HG02981 (cell line): Measurements from ENCODE around the gene NKX2-3.

ENCODE experiments used
- ATAC-seq: cut with Tn5 transposase; IDR thresholded peaks from one replicate; pipeline ENCODE4 v1.9.1; 2021; ENCODE audit warnings: mild to moderate bottlenecking, moderate library complexity; ENCODE audit not compliant: unreplicated experiment

The NKX2-3 gene

GRCh38 chr10:99525897-99526296 is 6.8 kb upstream of the NKX2-3 start:
- no peak for ATAC-seq

- ATAC-seq, result no peak
These were observed 5.8 kb upstream of the NKX2-3 start for GRCh38 chr10:99526861-99527504.

GRCh38 chr10:99527526-99528493 is 4.9 kb upstream of the NKX2-3 start:
- ATAC-seq, result no peak

DNA sequence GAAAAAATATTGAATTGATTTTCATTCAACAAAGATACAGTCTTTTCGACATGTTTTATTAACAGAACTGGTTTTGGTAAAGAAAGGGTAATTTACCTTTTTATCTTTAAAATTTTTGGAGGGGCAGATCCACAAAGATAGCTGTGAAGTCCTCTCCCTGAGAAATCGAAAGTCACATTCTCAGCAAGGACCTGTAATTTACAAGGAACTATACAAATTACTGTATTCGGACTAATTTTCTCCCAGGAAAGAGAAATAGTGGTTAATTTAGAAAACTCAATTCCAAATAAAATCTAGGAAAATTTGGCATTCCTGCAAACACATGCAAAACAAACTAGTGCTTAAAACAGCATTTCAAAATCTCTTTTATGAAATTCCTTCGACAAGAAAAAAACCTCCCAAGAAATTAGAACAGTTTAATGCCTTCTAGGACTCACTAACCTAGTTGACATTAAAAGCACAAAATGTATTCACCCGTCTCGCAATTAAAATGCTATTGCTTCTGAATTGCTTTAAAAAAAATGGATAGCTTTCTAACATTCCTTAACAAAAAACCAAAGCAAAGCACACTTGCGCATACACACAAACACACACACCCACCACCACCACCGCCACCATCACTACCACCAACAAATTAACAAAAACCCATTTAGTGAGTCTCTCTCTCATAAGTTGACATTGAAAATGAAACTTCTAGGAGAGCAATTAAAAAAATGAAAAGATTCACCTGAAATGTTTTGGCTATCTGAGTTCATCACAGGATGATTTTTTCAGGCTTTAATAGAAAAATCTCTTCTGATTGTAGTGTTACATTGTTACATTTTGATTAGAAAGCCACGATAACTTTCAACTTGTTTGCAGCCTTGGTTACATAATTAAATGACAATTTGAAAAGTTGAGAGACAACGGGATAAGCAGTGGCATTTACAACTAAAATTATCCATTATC is 4.0 kb upstream of the NKX2-3 start:
- no peak for ATAC-seq

DNA sequence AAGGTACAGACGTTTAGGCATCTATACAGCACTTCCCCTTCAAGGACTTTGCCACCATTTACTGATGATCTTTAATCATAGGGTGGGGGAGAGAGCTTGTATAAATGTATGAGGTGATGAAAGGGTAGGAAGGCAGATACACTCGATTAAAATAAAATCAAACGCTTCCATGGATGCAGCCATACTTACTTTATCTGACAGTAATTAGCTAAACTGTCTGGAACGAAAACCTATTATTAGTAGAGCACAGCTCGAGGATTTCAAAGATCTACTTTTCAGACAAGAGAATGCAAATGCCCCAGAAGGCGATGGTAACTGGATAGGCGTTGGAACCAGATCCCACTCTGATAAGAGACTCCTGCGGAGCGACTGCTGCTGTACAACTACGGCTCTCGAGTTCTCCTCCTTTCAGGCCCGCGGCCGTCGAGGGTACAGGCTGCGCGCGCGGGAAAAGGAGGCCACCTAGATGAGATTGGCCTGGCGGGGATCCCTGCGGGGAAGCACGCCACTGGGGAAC is 3.1 kb upstream of the NKX2-3 start:
- no peak for ATAC-seq

GRCh38 chr10:99530108-99531025 is 2.4 kb upstream of the NKX2-3 start:
- no peak for ATAC-seq

DNA sequence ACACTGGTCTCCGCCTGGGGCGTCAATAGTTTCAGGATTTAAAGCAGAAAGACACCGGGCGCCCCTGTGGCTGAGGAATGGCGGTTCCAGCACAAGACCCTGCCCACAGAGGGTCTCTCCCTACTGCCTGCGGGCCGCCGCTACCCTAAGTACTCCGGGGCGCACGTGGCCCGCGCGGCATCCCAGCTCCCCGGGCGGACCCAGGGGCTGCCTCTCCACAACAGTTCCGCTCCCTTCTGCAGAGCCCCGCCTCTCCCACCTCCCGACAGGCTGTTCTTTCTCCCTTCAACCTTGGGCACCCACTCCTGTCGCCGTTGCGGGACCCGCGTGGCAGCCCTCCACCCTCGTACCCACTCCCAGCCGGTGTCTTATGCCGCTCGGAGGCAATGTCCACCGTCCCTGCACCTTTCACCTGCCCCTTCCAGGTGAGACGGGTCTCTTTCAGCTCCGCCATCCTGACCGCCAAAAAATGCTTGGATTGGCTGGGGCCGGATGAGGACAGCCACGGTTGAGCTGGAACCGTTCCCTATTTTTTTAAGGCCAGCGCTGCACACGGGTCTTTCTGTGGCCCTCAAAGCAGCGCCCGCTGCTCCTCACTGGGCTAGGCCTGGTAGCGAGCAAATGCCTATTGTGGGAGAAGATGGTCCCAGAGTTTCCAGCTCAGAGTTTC is 1.6 kb upstream of the NKX2-3 start:
- ATAC-seq, result no peak

DNA sequence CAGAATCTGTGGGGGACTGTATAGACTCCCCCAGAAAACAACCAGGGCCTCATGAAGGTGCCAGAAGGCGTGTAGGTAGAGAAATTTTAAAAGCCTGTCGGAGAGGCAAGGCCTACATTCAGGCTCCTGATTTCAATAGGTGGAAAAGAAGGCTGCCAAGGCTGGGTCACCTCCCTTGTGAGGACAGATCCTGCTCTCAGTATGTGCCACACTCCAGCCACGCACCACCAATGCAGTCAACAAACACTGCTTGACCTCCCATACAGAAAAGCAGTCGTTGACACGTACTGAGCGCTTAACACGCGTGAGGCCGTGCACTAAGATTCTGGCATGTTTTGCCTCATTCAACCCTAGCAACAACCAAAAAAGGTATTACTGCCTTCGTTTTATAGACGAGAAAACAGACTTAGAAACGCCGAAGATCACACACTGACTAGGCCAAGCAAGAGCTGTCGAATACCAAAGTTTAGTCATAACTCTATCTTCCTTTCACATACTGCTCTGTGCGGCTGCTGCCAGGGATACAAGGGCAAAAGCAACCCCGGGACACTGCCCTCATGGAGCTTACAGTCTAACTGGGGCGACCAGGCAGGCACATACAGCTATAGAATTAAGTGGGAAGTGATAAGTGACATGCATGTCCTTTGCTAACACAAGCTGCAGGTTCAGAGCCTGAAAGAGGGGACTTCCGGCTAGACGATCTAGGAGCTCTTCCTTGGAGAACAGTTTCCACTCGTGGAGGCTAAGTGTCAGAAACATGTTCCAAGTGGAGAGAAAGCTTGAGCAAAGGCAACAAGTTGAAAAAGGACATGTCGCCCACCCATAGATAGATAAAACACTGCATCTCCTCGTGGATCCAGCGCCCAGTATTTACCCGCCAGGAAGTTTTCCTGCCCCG is 797 bp upstream of the NKX2-3 start:
- no peak for ATAC-seq

DNA sequence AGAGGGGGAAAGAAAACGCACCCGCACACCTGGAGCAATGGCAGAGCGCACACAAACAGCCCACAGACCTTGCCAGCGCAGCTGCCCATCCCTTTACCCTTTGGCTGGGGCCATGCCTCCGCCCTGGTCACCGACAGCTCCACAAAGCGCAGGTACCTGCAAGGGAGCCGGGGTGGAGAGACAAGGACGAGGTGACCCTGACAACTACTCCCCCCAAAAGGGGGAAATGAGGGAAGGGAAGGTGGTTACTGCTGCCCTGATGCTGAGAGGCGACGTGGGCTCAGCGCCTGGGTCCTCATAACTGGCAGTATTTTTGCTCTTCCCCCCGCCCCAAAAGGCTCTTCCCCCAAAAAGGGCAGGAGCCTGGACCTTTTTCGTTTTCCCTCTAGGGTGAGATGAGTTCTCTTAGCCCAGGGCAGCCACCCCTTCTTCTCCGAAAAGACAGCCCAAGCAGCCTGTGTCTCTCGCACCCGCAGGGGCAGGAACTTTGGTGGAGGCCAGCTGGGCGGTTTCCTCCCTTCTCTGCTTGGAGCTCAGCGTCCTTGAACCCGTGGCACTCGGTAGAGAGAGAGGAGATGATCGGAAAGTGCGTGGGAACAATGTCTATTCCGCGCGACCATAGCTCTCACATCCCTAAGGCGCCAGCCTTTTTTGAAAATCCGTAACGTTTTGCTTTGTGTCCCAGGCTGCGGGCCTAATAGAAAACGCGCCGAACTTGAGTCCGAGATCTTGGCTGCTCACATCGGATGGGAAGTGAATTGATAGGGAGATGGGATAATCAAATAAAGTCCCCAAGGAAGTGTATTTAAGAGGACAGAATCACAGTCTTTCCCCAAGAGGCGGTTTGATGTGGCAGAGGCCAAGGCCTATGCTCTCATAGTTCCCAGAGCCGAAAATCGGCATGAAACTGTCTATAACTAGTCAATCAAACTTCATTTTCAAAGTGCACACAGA is 1.0 kb downstream of the NKX2-3 start:
- ATAC-seq, result no peak

DNA sequence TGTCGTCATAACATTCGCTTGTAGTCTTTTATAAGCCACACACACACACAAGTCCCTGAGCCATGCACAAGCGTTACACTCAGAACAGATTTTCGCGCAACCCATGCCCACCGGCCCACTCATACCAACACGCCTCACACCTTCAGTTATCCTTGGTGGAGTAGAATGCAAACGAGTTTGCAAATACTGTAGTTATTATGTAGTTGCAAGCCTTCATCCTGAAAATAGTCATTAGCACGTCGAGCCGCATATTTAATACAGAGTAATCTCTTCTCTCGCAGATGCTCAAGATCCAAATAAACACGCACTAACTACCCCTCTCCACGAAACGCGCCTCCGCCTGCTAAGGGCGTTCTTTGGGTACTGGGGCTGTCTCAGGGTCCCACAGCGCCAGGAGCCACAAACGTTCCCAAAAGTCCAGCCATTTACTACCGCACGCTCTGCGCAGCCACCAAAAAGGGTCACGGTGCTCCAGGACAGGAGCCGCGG is 1.8 kb downstream of the NKX2-3 start:
- no peak for ATAC-seq

- no peak for ATAC-seq
These were observed 2.4 kb downstream of the NKX2-3 start for GRCh38 chr10:99534939-99535763.

GRCh38 chr10:99535764-99536337 is 3.1 kb downstream of the NKX2-3 start:
- ATAC-seq, result no peak

DNA sequence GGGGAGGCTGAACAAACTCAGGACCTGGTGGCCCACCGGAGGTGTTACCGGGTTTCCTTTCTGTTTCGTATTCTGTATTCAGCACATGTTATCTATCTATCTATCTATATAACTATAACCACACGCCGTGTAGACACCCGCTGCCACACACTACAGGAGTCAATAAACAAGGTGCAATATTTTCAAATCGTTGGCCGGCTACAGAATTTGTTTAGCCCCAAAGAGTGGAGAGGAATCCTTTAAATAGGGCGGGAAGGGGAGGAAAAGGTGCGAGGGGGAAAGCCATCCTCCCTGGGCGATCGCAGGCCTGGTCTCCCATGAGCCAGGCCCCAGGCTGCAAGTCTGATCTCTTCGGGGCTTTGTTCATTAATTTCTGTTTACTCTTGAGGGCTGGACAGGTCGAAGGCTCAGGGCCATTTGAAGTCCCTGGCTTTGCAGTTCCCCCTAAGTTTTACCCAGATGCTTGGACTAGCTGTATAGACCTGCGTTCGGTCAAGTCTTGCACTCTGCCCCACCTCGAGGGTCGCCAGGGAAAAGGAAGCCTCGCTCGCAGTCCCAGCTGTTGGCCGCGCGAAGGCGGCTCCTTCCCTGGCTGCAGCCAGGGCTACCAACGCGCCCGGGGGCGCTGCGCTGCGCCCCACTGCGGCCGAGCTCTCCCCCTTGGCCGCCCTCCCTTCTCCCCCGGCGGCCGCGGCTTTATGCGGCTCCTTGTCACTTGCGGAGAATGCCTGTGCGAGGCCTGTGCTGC is 3.8 kb downstream of the NKX2-3 start:
- no peak for ATAC-seq

GRCh38 chr10:99537086-99537988 is 4.6 kb downstream of the NKX2-3 start:
- ATAC-seq, result no peak
